Left ventricle myocardium inferior (tissue), 1 donor: ENCODE results near the gene PODXL2. TPM values are rescaled to one million over a fixed set of nuclear protein-coding genes. Genes with fewer than 3 reads are reported as not detected.

Experiments
- DNase-seq: peaks from one replicate; pipeline ENCODE4 v3.0.0-alpha.2; 2020
- H3K27ac ChIP-seq: fragments of 200-600 bp; replicated peaks from 2 replicates; pipeline ENCODE4 v1.8.0; 2021
- H3K27me3 ChIP-seq: fragments of 200-600 bp; 2 replicates; pipeline ENCODE4 v1.8.0; 2021; ENCODE audit warnings: low read depth
- H3K36me3 ChIP-seq: fragments of 200-600 bp; 2 replicates; pipeline ENCODE4 v1.8.0; 2021
- H3K4me1 ChIP-seq: fragments of 200-600 bp; 2 replicates; pipeline ENCODE4 v1.8.0; 2021
- H3K4me3 ChIP-seq: fragments of 200-600 bp; 2 replicates; pipeline ENCODE4 v1.8.0; 2021; ENCODE audit warnings: mild to moderate bottlenecking, moderate library complexity
- H3K9me3 ChIP-seq: fragments of 200-600 bp; replicated peaks from 2 replicates; pipeline ENCODE4 v1.8.0; 2021
- intact Hi-C: fragments of 100-400 bp; cut with micrococcal nuclease; formaldehyde crosslinking; loops from one replicate; pipeline ENCODE4 v1.11.0; 2022
- total RNA-seq: library from RNA; stranded (reverse); fragmentation: NEBNext Ultra II Directional; extraction: Animal tissue kit (Norgen Biotek cat#: 25700); gene quantifications from one replicate; pipeline ENCODE4 v1.2.1, GENCODE V29; 2021
- TF ChIP-seq, protein P1 (sequence below): fragments of 200-600 bp; IDR thresholded peaks from 2 replicates; pipeline ENCODE4 v1.8.0; 2021; ENCODE audit warnings: antibody characterized with exemption, mild to moderate bottlenecking, borderline replicate concordance
- donor health status: DM: no; HTN: yes; CAD: no; lungs with severe emphysema.

PODXL2 gene
- total RNA-seq, 1 donor from 2014 or later = 1.7 TPM

- no peaks in the 10 kb centered on the region for H3K4me1 ChIP-seq
- H3K36me3 ChIP-seq = no peaks in the 10 kb centered on the region
- no peak overlapping the region for H3K4me3 ChIP-seq
- intact Hi-C loops = no loop called here
- H3K27me3 ChIP-seq = no peaks in the 10 kb centered on the region
- H3K9me3 ChIP-seq = no peaks in the 10 kb centered on the region
- H3K27ac ChIP-seq = no peak overlapping the region
- TF ChIP-seq, protein P1, sequence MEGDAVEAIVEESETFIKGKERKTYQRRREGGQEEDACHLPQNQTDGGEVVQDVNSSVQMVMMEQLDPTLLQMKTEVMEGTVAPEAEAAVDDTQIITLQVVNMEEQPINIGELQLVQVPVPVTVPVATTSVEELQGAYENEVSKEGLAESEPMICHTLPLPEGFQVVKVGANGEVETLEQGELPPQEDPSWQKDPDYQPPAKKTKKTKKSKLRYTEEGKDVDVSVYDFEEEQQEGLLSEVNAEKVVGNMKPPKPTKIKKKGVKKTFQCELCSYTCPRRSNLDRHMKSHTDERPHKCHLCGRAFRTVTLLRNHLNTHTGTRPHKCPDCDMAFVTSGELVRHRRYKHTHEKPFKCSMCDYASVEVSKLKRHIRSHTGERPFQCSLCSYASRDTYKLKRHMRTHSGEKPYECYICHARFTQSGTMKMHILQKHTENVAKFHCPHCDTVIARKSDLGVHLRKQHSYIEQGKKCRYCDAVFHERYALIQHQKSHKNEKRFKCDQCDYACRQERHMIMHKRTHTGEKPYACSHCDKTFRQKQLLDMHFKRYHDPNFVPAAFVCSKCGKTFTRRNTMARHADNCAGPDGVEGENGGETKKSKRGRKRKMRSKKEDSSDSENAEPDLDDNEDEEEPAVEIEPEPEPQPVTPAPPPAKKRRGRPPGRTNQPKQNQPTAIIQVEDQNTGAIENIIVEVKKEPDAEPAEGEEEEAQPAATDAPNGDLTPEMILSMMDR = no peak
- DNase-seq = no peak
Observed at GRCh38 chr3:127658234-127658633, 29.2 kb downstream of the PODXL2 start.

GRCh38 chr3:127660621-127661251 is 31.8 kb downstream of the PODXL2 start:
- intact Hi-C loops = no loop called here
- no peak for DNase-seq
- H3K4me1 ChIP-seq = no peaks in the 10 kb centered on the region

GRCh38 chr3:127661600-127661999 is 32.6 kb downstream of the PODXL2 start:
- TF ChIP-seq, protein P1 = no peak
- peak overlapping the region; percentile 44 for H3K27ac ChIP-seq
- H3K36me3 ChIP-seq = no peaks in the 10 kb centered on the region
- H3K27me3 ChIP-seq = no peaks in the 10 kb centered on the region
- no peak overlapping the region for H3K4me3 ChIP-seq
- H3K9me3 ChIP-seq = no peaks in the 10 kb centered on the region
- intact Hi-C loops = no loop called here
- DNase-seq = no peak
- H3K4me1 ChIP-seq = no peaks in the 10 kb centered on the region

More at GRCh38 chr3:127660621-127661251, 31.8 kb downstream of the PODXL2 start:
- Histone ChIP-seq H3K36me3 (no peaks in the 10 kb centered on the region), H3K9me3 (no peaks in the 10 kb centered on the region), H3K4me3 (no peak overlapping the region), H3K27ac (no peak overlapping the region), H3K27me3 (no peaks in the 10 kb centered on the region)
- TF ChIP-seq, protein P1 = no peak

DNA sequence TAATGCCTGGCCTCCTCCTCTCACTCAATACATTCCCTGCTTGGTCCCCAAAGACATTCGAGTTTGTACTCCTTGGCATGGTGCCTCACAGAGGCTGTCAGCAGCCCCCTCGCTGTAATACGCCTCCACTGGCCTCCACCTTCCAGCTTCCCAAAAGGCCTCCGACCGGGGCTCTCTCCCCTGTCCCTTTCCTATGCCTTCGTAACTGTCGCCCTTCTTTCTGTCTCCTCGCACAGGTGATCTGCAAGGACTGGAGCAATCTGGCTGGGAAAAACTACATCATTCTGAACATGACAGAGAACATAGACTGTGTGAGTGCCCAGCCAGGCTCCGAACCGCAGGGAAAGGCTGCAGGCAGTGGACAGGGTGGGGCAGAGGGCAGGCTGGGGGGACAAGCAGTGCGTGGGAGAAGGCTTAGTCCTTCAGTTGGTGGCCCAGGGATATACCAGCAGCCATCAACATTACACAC is 33.0 kb downstream of the PODXL2 start:
- intact Hi-C loops = no loop called here
- no peaks in the 10 kb centered on the region for H3K9me3 ChIP-seq
- no peak for DNase-seq
- no peak overlapping the region for H3K4me3 ChIP-seq
- TF ChIP-seq, protein P1 = no peak
- peak overlapping the region; percentile 44 for H3K27ac ChIP-seq
- no peaks in the 10 kb centered on the region for H3K4me1 ChIP-seq
- no peaks in the 10 kb centered on the region for H3K27me3 ChIP-seq
- no peaks in the 10 kb centered on the region for H3K36me3 ChIP-seq

DNA sequence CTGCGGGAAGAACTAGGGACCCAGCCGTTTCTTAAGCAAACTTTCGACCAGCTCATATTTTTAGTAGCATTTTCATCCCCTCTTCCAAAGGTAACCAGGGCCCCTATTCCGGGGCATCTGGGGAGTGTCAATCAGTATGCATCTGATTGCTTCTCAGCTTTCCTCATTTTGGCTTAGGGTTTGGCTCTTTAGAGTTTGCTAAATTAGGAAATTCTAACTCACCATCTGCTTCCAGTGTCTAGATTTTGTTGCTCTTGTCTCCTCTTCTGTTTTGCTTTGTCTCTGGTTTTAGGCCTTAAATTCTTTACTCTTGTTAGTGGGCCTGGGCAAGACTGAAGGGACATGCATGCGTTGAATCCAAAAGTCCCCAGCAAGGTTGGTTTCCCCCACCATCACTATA is 34.2 kb downstream of the PODXL2 start:
- Histone ChIP-seq H3K27me3 (no peaks in the 10 kb centered on the region), H3K4me1 (no peaks in the 10 kb centered on the region), H3K36me3 (no peaks in the 10 kb centered on the region), H3K4me3 (no peak overlapping the region), H3K9me3 (no peaks in the 10 kb centered on the region), H3K27ac (peak overlapping the region; percentile 44)
- intact Hi-C loops = no loop called here
- TF ChIP-seq, protein P1 = no peak
- no peak for DNase-seq
